DOHH2 (cell line): ENCODE data around the gene NEK10.

Source experiments
- EZH2phosphoT487 ChIP-seq: fragments of 200-600 bp; sonication (generic); IDR thresholded peaks from 2 replicates; pipeline ENCODE4 v1.6.1; 2017; ENCODE audit warnings: borderline replicate concordance, mild to moderate bottlenecking, antibody characterized with exemption, low read length, moderate library complexity, mixed read lengths
- TF ChIP-seq, protein P1 (sequence below): fragments of 200-600 bp; sonication (generic); IDR thresholded peaks from one replicate; pipeline ENCODE4 v1.5.1; 2014; ENCODE audit warnings: antibody characterized with exemption, mild to moderate bottlenecking, low read depth, low read length; ENCODE audit not compliant: poor library complexity, severe bottlenecking

DNA sequence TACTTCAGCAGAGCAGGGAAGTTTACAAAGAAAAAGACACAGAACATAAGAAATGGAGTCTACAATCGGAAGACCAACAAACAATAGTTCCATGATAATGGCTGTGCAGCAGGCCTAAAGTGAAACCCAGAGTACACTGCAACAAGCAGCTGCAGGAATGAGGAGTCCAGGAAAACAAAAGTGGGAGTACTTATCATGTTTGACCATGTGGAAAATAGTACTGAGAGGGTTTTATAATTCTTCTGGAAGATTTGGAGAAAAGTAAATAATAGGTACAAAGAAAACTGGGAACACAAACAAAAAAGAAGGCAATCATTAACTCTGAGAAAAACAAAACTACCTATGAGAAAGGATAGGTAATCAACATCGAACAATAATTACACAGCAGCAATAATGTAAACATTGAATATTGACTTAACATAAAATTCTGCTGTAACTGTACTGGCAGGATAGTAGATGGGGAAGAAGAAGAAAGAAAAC is 87.5 kb downstream of the NEK10 start:
- TF ChIP-seq, protein P1, sequence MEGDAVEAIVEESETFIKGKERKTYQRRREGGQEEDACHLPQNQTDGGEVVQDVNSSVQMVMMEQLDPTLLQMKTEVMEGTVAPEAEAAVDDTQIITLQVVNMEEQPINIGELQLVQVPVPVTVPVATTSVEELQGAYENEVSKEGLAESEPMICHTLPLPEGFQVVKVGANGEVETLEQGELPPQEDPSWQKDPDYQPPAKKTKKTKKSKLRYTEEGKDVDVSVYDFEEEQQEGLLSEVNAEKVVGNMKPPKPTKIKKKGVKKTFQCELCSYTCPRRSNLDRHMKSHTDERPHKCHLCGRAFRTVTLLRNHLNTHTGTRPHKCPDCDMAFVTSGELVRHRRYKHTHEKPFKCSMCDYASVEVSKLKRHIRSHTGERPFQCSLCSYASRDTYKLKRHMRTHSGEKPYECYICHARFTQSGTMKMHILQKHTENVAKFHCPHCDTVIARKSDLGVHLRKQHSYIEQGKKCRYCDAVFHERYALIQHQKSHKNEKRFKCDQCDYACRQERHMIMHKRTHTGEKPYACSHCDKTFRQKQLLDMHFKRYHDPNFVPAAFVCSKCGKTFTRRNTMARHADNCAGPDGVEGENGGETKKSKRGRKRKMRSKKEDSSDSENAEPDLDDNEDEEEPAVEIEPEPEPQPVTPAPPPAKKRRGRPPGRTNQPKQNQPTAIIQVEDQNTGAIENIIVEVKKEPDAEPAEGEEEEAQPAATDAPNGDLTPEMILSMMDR, result no peak
- no peak for TF ChIP-seq EZH2phosphoT487
